HG03558 (cell line): ENCODE data around the gene SH3PXD2A.

Experiments used
- ATAC-seq: cut with Tn5 transposase; IDR thresholded peaks from one replicate; pipeline ENCODE4 v1.9.1; 2021; ENCODE audit warnings: moderate number of reproducible peaks; ENCODE audit not compliant: unreplicated experiment; ENCODE audit errors: extremely low read depth

The SH3PXD2A gene

DNA sequence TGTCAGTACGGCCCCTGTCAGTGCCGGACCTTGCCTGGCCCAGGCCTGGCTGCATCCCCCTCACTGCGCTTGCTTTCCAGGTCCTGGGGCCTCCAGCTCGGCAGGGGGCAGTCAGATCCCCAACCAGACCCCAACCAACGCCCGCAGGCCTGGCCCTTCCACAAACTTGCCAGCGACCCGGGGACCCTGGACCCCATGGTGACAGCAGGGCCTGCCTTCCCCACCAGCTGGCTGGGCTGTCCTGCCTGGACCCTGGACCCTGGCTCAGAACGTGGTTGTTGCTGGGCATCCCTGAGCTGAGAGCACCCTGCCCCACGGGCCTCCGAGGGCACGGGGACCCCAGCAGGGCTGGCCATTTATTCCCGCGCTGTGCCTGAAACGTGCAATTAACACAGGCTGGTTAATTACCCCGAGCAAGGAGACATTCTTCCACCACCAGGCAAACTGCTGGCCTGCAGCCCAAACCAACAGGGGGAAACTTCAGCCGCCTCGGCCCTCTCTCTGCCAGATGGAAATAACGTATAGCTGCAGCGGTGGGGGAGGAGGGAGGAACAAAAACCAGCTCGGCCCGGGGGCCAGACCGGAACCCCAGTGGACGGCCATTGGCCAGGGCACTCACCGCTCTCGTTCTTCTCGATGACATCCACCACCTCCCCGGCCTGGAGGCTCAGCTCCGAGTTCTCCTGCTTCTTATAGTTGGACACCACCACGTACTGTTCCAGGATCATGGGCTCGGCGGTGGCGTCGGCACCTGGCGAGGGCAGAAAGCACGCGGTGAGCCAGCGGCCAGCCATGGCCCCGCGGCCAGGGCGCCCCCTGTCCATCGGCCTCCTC, 194.8 kb downstream of the SH3PXD2A start:
- no peak for ATAC-seq

- peak; percentile 81 for ATAC-seq
Observed at GRCh38 chr10:103659674-103660363, 195.6 kb downstream of the SH3PXD2A start.

- no peak for ATAC-seq
Observed at GRCh38 chr10:103658049-103658577, 197.3 kb downstream of the SH3PXD2A start.

DNA sequence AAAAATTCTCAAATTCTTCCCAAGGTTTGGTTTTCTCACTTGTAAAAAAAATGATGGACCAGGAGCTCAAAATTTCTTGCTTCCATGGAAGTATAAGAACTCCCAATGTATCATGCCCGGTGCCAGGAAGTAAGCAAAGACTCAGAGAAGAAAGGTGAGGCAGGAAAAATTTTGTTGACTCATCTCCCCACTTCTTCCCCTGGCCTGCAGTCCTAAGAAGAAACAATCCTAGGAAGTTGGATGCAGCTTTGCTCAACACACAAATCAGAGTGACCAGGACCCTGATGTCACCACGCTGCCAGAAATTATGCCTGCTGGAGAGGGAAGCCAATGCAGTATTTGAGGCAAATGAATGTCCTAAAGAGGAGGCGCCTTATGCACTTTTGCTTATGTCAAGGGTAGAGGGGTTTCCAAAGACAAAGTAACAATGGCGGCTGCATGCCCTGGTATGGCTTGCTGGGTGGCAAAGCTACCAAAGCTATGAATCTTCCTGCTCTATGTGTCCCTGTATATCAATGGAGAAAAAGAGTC, 198.2 kb downstream of the SH3PXD2A start:
- no peak for ATAC-seq

GRCh38 chr10:103654925-103655324, 200.5 kb downstream of the SH3PXD2A start:
- ATAC-seq, result no peak

- ATAC-seq, result no peak
Observed at GRCh38 chr10:103653581-103654037, 201.8 kb downstream of the SH3PXD2A start.

GRCh38 chr10:103652599-103653281, 202.6 kb downstream of the SH3PXD2A start:
- no peak for ATAC-seq

- ATAC-seq, result no peak
Observed at GRCh38 chr10:103651783-103652476, 203.4 kb downstream of the SH3PXD2A start.

DNA sequence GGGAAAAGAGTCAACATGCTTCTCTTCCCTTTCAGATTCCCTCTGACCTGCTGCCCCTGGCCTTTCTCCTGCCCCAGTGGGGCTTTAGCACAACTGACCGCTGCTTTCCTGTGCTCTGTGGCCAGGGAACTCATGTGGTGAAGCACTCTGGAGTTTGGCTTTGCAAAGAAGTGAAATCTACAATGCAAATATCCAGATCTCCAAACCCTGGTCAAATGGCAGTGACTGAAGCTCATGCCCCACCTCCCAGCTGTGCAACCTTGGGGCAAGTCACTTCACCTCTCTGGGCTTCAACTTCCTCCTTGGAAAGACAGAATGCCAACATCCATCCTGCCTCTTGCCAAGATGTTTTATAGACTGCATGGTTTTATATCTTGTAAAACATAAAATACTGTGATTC, 204.0 kb downstream of the SH3PXD2A start:
- no peak for ATAC-seq

- ATAC-seq, result no peak
Observed at GRCh38 chr10:103649654-103650423, 205.5 kb downstream of the SH3PXD2A start.

DNA sequence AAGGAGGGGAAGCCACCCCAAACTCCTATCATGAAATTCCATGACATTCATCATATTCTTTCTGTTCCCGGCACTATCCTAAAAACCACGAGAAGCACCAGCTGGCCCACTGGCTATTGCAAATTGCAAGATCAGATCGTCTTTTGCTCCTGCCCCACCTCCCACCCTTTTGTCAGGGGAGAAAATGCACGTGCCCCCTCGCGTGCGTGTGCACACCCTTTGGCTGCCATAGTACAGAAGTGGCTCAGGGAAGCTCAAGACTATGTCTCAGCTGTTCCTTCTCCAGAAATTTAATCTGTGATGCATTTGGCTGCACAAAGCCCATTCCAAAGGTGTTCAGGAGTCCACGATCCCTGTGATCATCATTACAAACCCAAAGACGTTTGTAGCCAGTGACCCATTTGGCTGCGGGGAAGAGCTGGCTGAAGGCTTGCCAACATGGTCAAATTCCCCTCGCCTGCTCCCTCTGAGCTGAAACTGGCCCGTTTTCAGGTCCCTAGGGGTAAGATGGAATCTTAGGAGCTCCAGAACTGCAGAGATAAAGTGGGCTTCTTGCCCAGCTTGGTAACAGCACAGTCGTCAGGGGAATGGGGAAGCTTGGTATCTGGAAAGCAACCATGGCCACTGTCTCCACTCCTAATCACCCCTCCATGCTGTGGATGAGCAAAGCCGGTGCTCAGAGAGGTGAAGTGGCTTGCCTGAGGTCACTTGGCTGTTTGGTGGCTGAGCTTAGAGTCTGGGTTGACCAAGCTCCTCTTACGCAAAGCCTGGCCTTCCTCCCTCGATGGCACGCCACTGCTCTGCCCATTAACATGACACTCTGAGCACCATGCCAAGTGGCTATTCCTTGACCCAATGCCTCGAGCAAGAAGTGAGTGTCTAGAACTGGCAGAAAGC, 206.5 kb downstream of the SH3PXD2A start:
- ATAC-seq, result no peak

GRCh38 chr10:103648251-103648635, 207.1 kb downstream of the SH3PXD2A start:
- ATAC-seq, result no peak

- ATAC-seq, result no peak
Observed at GRCh38 chr10:103646304-103646703, 209.1 kb downstream of the SH3PXD2A start.

GRCh38 chr10:103645141-103646054, 210.0 kb downstream of the SH3PXD2A start:
- no peak for ATAC-seq

- ATAC-seq, result no peak
Observed at GRCh38 chr10:103643381-103643780, 212.0 kb downstream of the SH3PXD2A start.

DNA sequence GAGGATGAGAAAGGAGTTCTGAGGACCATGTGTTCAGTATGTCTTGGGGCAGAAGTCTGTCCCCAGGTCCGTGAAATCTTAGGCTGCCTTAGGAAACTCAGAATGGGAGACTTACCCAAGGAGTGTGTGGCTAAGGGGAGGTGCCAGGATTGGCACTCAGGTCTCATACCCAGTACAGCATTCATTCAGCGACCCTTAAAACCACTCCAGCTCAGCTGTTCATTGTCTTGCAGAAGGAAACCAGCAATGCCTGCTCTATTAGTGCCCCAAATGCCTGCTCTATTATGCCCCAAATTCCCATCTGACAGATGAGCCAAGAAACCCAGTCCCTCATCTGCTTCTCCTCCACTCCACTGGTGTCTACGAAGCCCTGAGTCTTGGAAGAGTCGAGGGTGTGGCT, 214.1 kb downstream of the SH3PXD2A start:
- ATAC-seq, result no peak
